ENCODE results near the gene PTPN18. TPM values are rescaled to one million over a fixed set of nuclear protein-coding genes. Genes with fewer than 3 reads are reported as not detected.

The PTPN18 gene
- total and polyA plus RNA-seq, 5 donors from 2014 or later: 42.2 to 61.3 (median 50.2) TPM

GRCh38 chr2:130378898-130379214 is 23.0 kb downstream of the PTPN18 start:
- peak overlapping the region in 1 of 4 donors; percentile 13 for H3K4me3 Mint-ChIP-seq
- peaks cover 18 to 67% (median 44%) of the 10 kb centered on the region in 4 donors for H3K4me1 Mint-ChIP-seq
- H3K27me3 Mint-ChIP-seq: no peaks in the 10 kb centered on the region
- Histone ChIP-seq H3K36me3 (ENCODE audit: control insufficient read depth, insufficient read depth, low read length) (peaks cover 17% of the 10 kb centered on the region), H3K27me3 (ENCODE audit: control insufficient read depth, insufficient read depth, low read length) (no peaks in the 10 kb centered on the region), H3K9me3 (ENCODE audit: control insufficient read depth in 2 of 2, low read length in 2 of 2) (no peaks in the 10 kb centered on the region), H3K4me3 (ENCODE audit: low read depth, low read length) (no peak overlapping the region), H3K4me1 (ENCODE audit: control insufficient read depth, insufficient read depth, low read length, poor library complexity, severe bottlenecking) (peaks cover 31% of the 10 kb centered on the region), H3K27ac (ENCODE audit: insufficient read depth, low read length, poor library complexity, severe bottlenecking) (no peak overlapping the region)
- H3K27ac Mint-ChIP-seq: peak overlapping the region in 1 of 3 donors; percentile 64
- no peak for ATAC-seq (ENCODE audit: low read depth in 2 of 2)
- no peak for DNase-seq
- H3K9me3 Mint-ChIP-seq: no peaks in the 10 kb centered on the region
- peaks cover 42% of the 10 kb centered on the region for H3K36me3 Mint-ChIP-seq

GRCh38 chr2:130380096-130380934 is 24.5 kb downstream of the PTPN18 start:
- no peak overlapping the region for H3K4me3 ChIP-seq (ENCODE audit: low read depth, low read length)
- H3K27ac ChIP-seq (ENCODE audit: insufficient read depth, low read length, poor library complexity, severe bottlenecking): no peak overlapping the region
- H3K27me3 ChIP-seq (ENCODE audit: control insufficient read depth, insufficient read depth, low read length): no peaks in the 10 kb centered on the region
- peaks cover 34% of the 10 kb centered on the region for H3K36me3 Mint-ChIP-seq
- no peaks in the 10 kb centered on the region for H3K27me3 Mint-ChIP-seq
- peaks cover 26% of the 10 kb centered on the region for H3K4me1 ChIP-seq (ENCODE audit: control insufficient read depth, insufficient read depth, low read length, poor library complexity, severe bottlenecking)
- peaks cover 18 to 53% (median 35%) of the 10 kb centered on the region in 4 donors for H3K4me1 Mint-ChIP-seq
- no peaks in the 10 kb centered on the region for H3K9me3 ChIP-seq (ENCODE audit: control insufficient read depth in 2 of 2, low read length in 2 of 2)
- ATAC-seq (ENCODE audit: low read depth in 2 of 2) (peak in 1 of 2 donors; percentile 28), DNase-seq (peak in 1 of 3 donors; percentile 49)
- H3K36me3 ChIP-seq (ENCODE audit: control insufficient read depth, insufficient read depth, low read length): peaks cover 17% of the 10 kb centered on the region
- no peak overlapping the region for H3K4me3 Mint-ChIP-seq
- H3K27ac Mint-ChIP-seq: peak overlapping the region; percentile 27 to 87 (median 84)
- no peaks in the 10 kb centered on the region for H3K9me3 Mint-ChIP-seq

- no peak overlapping the region for H3K27ac ChIP-seq (ENCODE audit: insufficient read depth, low read length, poor library complexity, severe bottlenecking)
- Mint-ChIP-seq H3K4me3 (no peak overlapping the region), H3K36me3 (peaks cover 28% of the 10 kb centered on the region), H3K27ac (peak overlapping the region in 1 of 3 donors; percentile 84), H3K9me3 (no peaks in the 10 kb centered on the region), H3K27me3 (no peaks in the 10 kb centered on the region), H3K4me1 (peaks cover 13 to 46% (median 27%) of the 10 kb centered on the region in 4 donors)
- DNase-seq (no peak), ATAC-seq (ENCODE audit: low read depth in 2 of 2) (no peak)
- no peaks in the 10 kb centered on the region for H3K27me3 ChIP-seq (ENCODE audit: control insufficient read depth, insufficient read depth, low read length)
- peaks cover 19% of the 10 kb centered on the region for H3K4me1 ChIP-seq (ENCODE audit: control insufficient read depth, insufficient read depth, low read length, poor library complexity, severe bottlenecking)
- peaks cover 17% of the 10 kb centered on the region for H3K36me3 ChIP-seq (ENCODE audit: control insufficient read depth, insufficient read depth, low read length)
- no peaks in the 10 kb centered on the region for H3K9me3 ChIP-seq (ENCODE audit: control insufficient read depth in 2 of 2, low read length in 2 of 2)
- no peak overlapping the region for H3K4me3 ChIP-seq (ENCODE audit: low read depth, low read length)
These were observed 25.3 kb downstream of the PTPN18 start for GRCh38 chr2:130381145-130381544.

GRCh38 chr2:130381619-130382018 is 25.8 kb downstream of the PTPN18 start:
- H3K4me1 ChIP-seq (ENCODE audit: control insufficient read depth, insufficient read depth, low read length, poor library complexity, severe bottlenecking): peaks cover 14% of the 10 kb centered on the region
- ATAC-seq (ENCODE audit: low read depth in 2 of 2) (no peak), DNase-seq (no peak)
- no peak overlapping the region for H3K4me3 Mint-ChIP-seq
- H3K27me3 Mint-ChIP-seq: no peaks in the 10 kb centered on the region
- H3K27ac Mint-ChIP-seq: peak overlapping the region in 1 of 3 donors; percentile 33
- H3K27ac ChIP-seq (ENCODE audit: insufficient read depth, low read length, poor library complexity, severe bottlenecking): no peak overlapping the region
- no peaks in the 10 kb centered on the region for H3K9me3 Mint-ChIP-seq
- H3K27me3 ChIP-seq (ENCODE audit: control insufficient read depth, insufficient read depth, low read length): no peaks in the 10 kb centered on the region
- H3K36me3 Mint-ChIP-seq: peaks cover 26% of the 10 kb centered on the region
- no peaks in the 10 kb centered on the region for H3K9me3 ChIP-seq (ENCODE audit: control insufficient read depth in 2 of 2, low read length in 2 of 2)
- no peak overlapping the region for H3K4me3 ChIP-seq (ENCODE audit: low read depth, low read length)
- H3K36me3 ChIP-seq (ENCODE audit: control insufficient read depth, insufficient read depth, low read length): peaks cover 17% of the 10 kb centered on the region
- peaks cover 10 to 41% (median 25%) of the 10 kb centered on the region in 4 donors for H3K4me1 Mint-ChIP-seq

- Mint-ChIP-seq H3K36me3 (peaks cover 26% of the 10 kb centered on the region), H3K27me3 (no peaks in the 10 kb centered on the region), H3K27ac (no peak overlapping the region), H3K9me3 (no peaks in the 10 kb centered on the region), H3K4me1 (peaks cover 14 to 35% (median 22%) of the 10 kb centered on the region in 4 donors), H3K4me3 (no peak overlapping the region)
- H3K27ac ChIP-seq (ENCODE audit: insufficient read depth, low read length, poor library complexity, severe bottlenecking): no peak overlapping the region
- no peaks in the 10 kb centered on the region for H3K27me3 ChIP-seq (ENCODE audit: control insufficient read depth, insufficient read depth, low read length)
- peaks cover 17% of the 10 kb centered on the region for H3K36me3 ChIP-seq (ENCODE audit: control insufficient read depth, insufficient read depth, low read length)
- DNase-seq: no peak
- no peak overlapping the region for H3K4me3 ChIP-seq (ENCODE audit: low read depth, low read length)
- no peak for ATAC-seq (ENCODE audit: low read depth in 2 of 2)
- H3K9me3 ChIP-seq (ENCODE audit: control insufficient read depth in 2 of 2, low read length in 2 of 2): no peaks in the 10 kb centered on the region
- H3K4me1 ChIP-seq (ENCODE audit: control insufficient read depth, insufficient read depth, low read length, poor library complexity, severe bottlenecking): peaks cover 8% of the 10 kb centered on the region
These were observed 26.6 kb downstream of the PTPN18 start for GRCh38 chr2:130382313-130382917.

GRCh38 chr2:130385709-130386108 is 29.9 kb downstream of the PTPN18 start:
- Histone ChIP-seq H3K36me3 (ENCODE audit: control insufficient read depth, insufficient read depth, low read length) (peaks cover 17% of the 10 kb centered on the region), H3K27me3 (ENCODE audit: control insufficient read depth, insufficient read depth, low read length) (no peaks in the 10 kb centered on the region), H3K4me3 (ENCODE audit: low read depth, low read length) (no peak overlapping the region), H3K27ac (ENCODE audit: insufficient read depth, low read length, poor library complexity, severe bottlenecking) (no peak overlapping the region), H3K4me1 (ENCODE audit: control insufficient read depth, insufficient read depth, low read length, poor library complexity, severe bottlenecking) (peaks cover 5% of the 10 kb centered on the region), H3K9me3 (ENCODE audit: control insufficient read depth in 2 of 2, low read length in 2 of 2) (no peaks in the 10 kb centered on the region)
- ATAC-seq (ENCODE audit: low read depth in 2 of 2) (no peak), DNase-seq (no peak)
- H3K4me1 Mint-ChIP-seq: peaks cover 4 to 16% (median 9%) of the 10 kb centered on the region in 4 donors
- H3K27ac Mint-ChIP-seq: peak overlapping the region in 1 of 3 donors; percentile 93
- no peak overlapping the region for H3K4me3 Mint-ChIP-seq
- H3K36me3 Mint-ChIP-seq: peaks cover 15% of the 10 kb centered on the region
- H3K9me3 Mint-ChIP-seq: no peaks in the 10 kb centered on the region
- H3K27me3 Mint-ChIP-seq: no peaks in the 10 kb centered on the region

GRCh38 chr2:130387071-130387400 is 31.2 kb downstream of the PTPN18 start:
- H3K4me3 ChIP-seq (ENCODE audit: low read depth, low read length): no peak overlapping the region
- no peak overlapping the region for H3K27ac Mint-ChIP-seq
- H3K4me3 Mint-ChIP-seq: no peak overlapping the region
- H3K27ac ChIP-seq (ENCODE audit: insufficient read depth, low read length, poor library complexity, severe bottlenecking): no peak overlapping the region
- no peaks in the 10 kb centered on the region for H3K9me3 ChIP-seq (ENCODE audit: control insufficient read depth in 2 of 2, low read length in 2 of 2)
- H3K27me3 ChIP-seq (ENCODE audit: control insufficient read depth, insufficient read depth, low read length): no peaks in the 10 kb centered on the region
- H3K4me1 ChIP-seq (ENCODE audit: control insufficient read depth, insufficient read depth, low read length, poor library complexity, severe bottlenecking): peaks cover 16% of the 10 kb centered on the region
- ATAC-seq (ENCODE audit: low read depth in 2 of 2): no peak
- peaks cover 5% of the 10 kb centered on the region for H3K27me3 Mint-ChIP-seq
- DNase-seq: no peak
- H3K4me1 Mint-ChIP-seq: peaks cover 6 to 21% (median 17%) of the 10 kb centered on the region in 4 donors
- H3K36me3 Mint-ChIP-seq: peaks cover 11% of the 10 kb centered on the region
- H3K9me3 Mint-ChIP-seq: no peaks in the 10 kb centered on the region
- H3K36me3 ChIP-seq (ENCODE audit: control insufficient read depth, insufficient read depth, low read length): peaks cover 11% of the 10 kb centered on the region
